Central memory CD8-positive, alpha-beta T cell (primary cell): ENCODE results near the gene SLC25A52.

Source experiments
- ATAC-seq: fragments of 150-1000 bp; cut with Tn5 transposase; replicated peaks from 2 replicates; pipeline ENCODE4 v1.10.0; 2022; ENCODE audit warnings: mild to moderate bottlenecking, moderate FRiP score, moderate number of reproducible peaks; ENCODE audit not compliant: poor library complexity, severe bottlenecking; ENCODE audit errors: extremely low read depth
- DNase-seq, 2 donors: peaks; one replicate each; pipeline ENCODE4 v3.0.0; 2021; ENCODE audit warnings: low spot score in 2 of 2
- H3K27ac Mint-ChIP-seq: one replicate; pipeline ENCODE4 v1.8.0; 2022; ENCODE audit warnings: low read depth, mild to moderate bottlenecking, moderate library complexity, mixed read lengths
- H3K27me3 Mint-ChIP-seq: one replicate; pipeline ENCODE4 v1.8.0; 2022; ENCODE audit warnings: mixed read lengths
- H3K36me3 Mint-ChIP-seq: one replicate; pipeline ENCODE4 v1.8.0; 2022; ENCODE audit warnings: mild to moderate bottlenecking, moderate library complexity, mixed read lengths; ENCODE audit not compliant: insufficient read depth
- H3K4me1 Mint-ChIP-seq: one replicate; pipeline ENCODE4 v1.8.0; 2022; ENCODE audit warnings: mixed read lengths
- H3K4me3 Mint-ChIP-seq: one replicate; pipeline ENCODE4 v1.8.0; 2022; ENCODE audit warnings: mild to moderate bottlenecking, moderate library complexity, mixed read lengths
- H3K9me3 Mint-ChIP-seq: one replicate; pipeline ENCODE4 v1.8.0; 2022; ENCODE audit warnings: mixed read lengths

Gene SLC25A52

DNA sequence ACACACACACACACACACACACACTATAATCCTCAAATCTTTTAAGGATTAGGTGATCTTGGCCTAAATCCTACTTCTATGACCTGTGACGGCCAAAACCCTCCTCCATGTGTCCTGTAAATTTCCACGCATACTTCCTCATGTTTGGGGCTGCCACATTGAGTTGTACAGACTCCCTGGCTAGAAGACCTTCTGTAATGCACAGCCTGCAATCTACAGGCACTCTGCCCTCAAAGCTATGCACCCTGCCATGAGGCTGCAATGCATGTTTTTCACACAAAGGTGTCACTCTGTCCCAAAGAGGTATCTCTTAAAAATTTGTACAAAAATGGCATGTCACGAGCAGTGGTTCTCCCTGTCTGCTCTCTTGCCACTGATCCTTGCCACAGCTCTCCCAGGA lies 49.9 kb downstream of the SLC25A52 start:
- Mint-ChIP-seq H3K27ac (no peak overlapping the region), H3K27me3 (no peaks in the 10 kb centered on the region), H3K9me3 (no peaks in the 10 kb centered on the region), H3K36me3 (no peaks in the 10 kb centered on the region), H3K4me3 (no peak overlapping the region), H3K4me1 (no peaks in the 10 kb centered on the region)
- ATAC-seq (no peak), DNase-seq (no peak)
